Ovary (tissue), 9 donors: ENCODE data around the gene PRDM16. TPM values are rescaled to one million over a fixed set of nuclear protein-coding genes. Genes with fewer than 3 reads are reported as not detected.

Experiments used
- DNase-seq, 5 donors: peaks; one replicate each; pipeline ENCODE4 v3.0.0-alpha.2; 2019 to 2020
- H3K27ac ChIP-seq, 2 donors: fragments of 200-600 bp; one replicate each; pipeline versions ENCODE4 v1.5.1 to v1.8.0; 2019 to 2022
- H3K27me3 ChIP-seq: fragments of 200-600 bp; one replicate; pipeline ENCODE4 v1.8.0; 2022
- H3K36me3 ChIP-seq: fragments of 200-600 bp; sonication (generic); one replicate; pipeline ENCODE4 v1.5.1; 2019
- H3K4me1 ChIP-seq: one replicate; pipeline ENCODE4 v1.8.1; 2013; ENCODE audit warnings: mild to moderate bottlenecking, moderate library complexity; ENCODE audit not compliant: insufficient read depth
- H3K4me3 ChIP-seq: fragments of 200-600 bp; sonication (generic); one replicate; pipeline ENCODE4 v1.5.1; 2017
- H3K9me3 ChIP-seq, 2 donors: fragments of 200-600 bp in 1 of 2; sonication (generic) in 1 of 2; one replicate each; pipeline versions ENCODE4 v1.5.1 to v1.8.1; 2013 to 2019; ENCODE audit warnings: mild to moderate bottlenecking in 1 of 2, moderate library complexity in 1 of 2
- CTCF ChIP-seq, 3 donors: fragments of 450-650 bp in 2 of 3; fragments of 200-600 bp in 1 of 3; IDR thresholded peaks; one replicate each; pipeline versions ENCODE4 v1.5.1 to v1.8.0; 2016 to 2022; ENCODE audit warnings: antibody characterized with exemption in 3 of 3, mild to moderate bottlenecking in 1 of 3
- EP300 ChIP-seq: sonication (generic); formaldehyde crosslinking; IDR thresholded peaks from one replicate; pipeline ENCODE4 v1.6.1; 2017; ENCODE audit warnings: antibody characterized with exemption
- POLR2A ChIP-seq: fragments of 450-650 bp; IDR thresholded peaks from one replicate; pipeline ENCODE4 v1.6.1; 2017; ENCODE audit warnings: antibody characterized with exemption, mild to moderate bottlenecking, moderate library complexity
- WGBS, 3 donors: extraction: QIAGEN DNeasy Blood & Tissue Kit in 1 of 3; methylation state at CpG; one replicate each; pipeline versions ENCODE4 v1.1.5 to v1.1.7; 2013 to 2017; 5-methylcytosine and 5-hydroxymethylcytosine counted together
- intact Hi-C, 4 donors: fragments of 100-400 bp; cut with DNase I; formaldehyde crosslinking; loops; one replicate each; pipeline versions ENCODE4 v1.11.0 to v1.15.1; 2022 to 2023
- polyA plus RNA-seq, 2 donors: library from polyadenylated mRNA; stranded (reverse); fragments of 200-250 nt in 1 of 2; fragments of 350-450 nt in 1 of 2; fragmentation: Illumina TruSeq in 1 of 2; extraction: RNeasy Lipid Tissue Mini Kit (QIAGEN cat#74804) in 1 of 2; gene quantifications; one replicate each; pipeline ENCODE4 v1.2.3, GENCODE V29; 2013 to 2014
- total RNA-seq, 7 donors: library from RNA; depleted of rRNA in 2 of 7; stranded (reverse); fragments of >200 nt in 2 of 7; fragmentation: NEBNext Ultra II Directional in 3 of 7; extraction: Animal tissue kit (Norgen Biotek cat#: 25700) in 3 of 7; gene quantifications; one replicate each; pipeline versions ENCODE4 v1.1.0 to v1.2.4, GENCODE V29; 2016 to 2023
- donor health status: DM: no; HTN: no; CAD: no; lungs with moderate emphysema.
- donor health status: DM: no; HTN: no; CAD: no.
- donor health status: Bipolar disorder and iron deficiency.
- donor health status: DM: yes; HTN: yes; CAD: no.
- donor health status: DM: no; HTN: no; CAD: no.
- donor health status: DM: yes; HTN: yes; CAD: no.

Gene PRDM16
- total and polyA plus RNA-seq, 9 donors = 1.1 to 17.3 (median 3.9) TPM

DNA sequence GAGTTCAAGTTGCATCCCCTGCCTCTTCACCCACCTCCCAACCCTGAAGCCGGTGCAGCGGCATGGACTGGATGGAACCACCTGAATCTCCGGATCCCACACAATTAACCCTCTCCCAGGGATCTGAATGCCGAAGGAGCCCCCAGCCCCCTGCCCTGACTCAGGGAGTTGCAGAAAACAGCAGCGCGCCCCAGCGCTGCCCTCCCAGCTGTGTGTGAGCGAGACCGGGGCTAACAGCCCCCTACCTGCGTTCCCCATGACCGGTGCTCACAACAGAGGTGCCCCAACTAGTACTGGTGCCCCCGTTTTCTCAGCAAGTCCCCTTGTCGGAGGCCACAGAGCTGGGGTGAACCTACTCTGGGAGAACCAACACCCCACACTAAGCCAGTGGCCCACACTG is 136.8 kb downstream of the PRDM16 start:
- no peak for DNase-seq
- H3K36me3 ChIP-seq = no peaks in the 10 kb centered on the region
- no peaks in the 10 kb centered on the region for H3K27me3 ChIP-seq
- no peak overlapping the region for H3K27ac ChIP-seq
- H3K9me3 ChIP-seq = no peaks in the 10 kb centered on the region
- H3K4me1 ChIP-seq = peaks cover 2% of the 10 kb centered on the region
- no peak overlapping the region for H3K4me3 ChIP-seq
- WGBS, 3 donors = 89 to 94% (median 93%) methylated on average over 13 of the region's 13 CpGs
- intact Hi-C loops = no loop called here
- TF ChIP-seq EP300 = no peak
- TF ChIP-seq CTCF (IDR thresholded peaks at IDR 0.05) = no peak
- no peak for TF ChIP-seq POLR2A

DNA sequence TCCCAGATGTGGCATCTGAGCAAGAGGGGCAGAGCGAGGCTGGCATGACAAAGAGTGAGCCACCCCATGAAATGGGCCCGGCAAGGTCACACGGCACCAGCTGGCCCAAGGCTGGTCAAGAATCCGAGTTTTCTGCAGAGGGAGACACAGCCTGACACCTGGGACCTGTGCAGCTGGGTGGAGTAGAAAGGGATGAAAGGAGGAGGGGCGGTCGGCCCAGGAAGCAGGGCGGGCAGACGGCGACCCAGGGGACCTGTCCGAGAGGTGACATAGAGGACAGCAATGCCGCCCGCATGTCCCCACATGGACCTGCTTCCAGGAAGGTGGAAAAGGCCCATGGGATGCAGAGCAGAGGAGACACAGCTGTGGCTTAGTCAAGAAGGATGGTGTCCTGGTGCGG is 137.7 kb downstream of the PRDM16 start:
- TF ChIP-seq CTCF (IDR thresholded peaks at IDR 0.05) (no peak), POLR2A (no peak), EP300 (no peak)
- Histone ChIP-seq H3K4me1 (peaks cover 2% of the 10 kb centered on the region), H3K36me3 (no peaks in the 10 kb centered on the region), H3K9me3 (no peaks in the 10 kb centered on the region), H3K27me3 (no peaks in the 10 kb centered on the region), H3K27ac (no peak overlapping the region), H3K4me3 (no peak overlapping the region)
- WGBS, 3 donors = 88 to 92% (median 89%) methylated on average over 13 of the region's 13 CpGs
- intact Hi-C loops = no loop called here
- DNase-seq = no peak

DNA sequence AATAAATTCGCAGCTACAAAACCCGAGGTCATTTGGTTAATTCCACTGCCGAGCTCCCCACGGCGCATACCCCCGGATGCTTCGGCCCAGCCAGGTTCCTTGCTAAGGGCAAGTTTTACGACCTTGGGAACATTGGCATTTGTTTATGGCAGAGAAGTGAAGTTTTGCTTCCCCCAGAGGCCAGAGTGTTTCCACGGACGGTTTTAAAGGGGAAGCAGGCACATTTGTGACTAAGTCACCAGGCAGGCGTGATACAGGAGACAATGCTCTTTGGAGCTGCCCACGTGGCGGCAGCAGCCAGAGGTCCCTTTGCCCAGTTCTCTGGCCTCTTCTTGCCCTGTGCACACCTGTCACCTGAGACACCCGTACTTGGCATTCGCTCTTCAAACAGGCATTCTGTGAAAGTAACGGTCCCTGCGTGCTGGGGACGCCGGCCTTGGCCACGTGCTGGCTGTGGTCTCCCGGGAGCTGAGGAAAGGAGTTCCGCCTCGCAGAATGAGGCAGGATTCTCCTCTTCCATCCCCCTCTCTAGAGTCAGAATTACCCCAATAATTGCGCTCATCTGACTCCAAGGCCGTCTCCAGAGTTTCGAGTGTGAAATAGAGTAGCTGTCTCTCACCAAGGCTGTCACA is 138.3 kb downstream of the PRDM16 start:
- TF ChIP-seq CTCF (IDR thresholded peaks at IDR 0.05) = no peak
- no peak for TF ChIP-seq POLR2A
- TF ChIP-seq EP300 = no peak
- 58 to 63% (median 59%) methylated on average over 26 of the region's 26 CpGs for WGBS, 3 donors
- Histone ChIP-seq H3K27ac (no peak overlapping the region), H3K36me3 (no peaks in the 10 kb centered on the region), H3K4me1 (peaks cover 2% of the 10 kb centered on the region), H3K27me3 (no peaks in the 10 kb centered on the region), H3K4me3 (no peak overlapping the region), H3K9me3 (no peaks in the 10 kb centered on the region)
- DNase-seq = no peak
- intact Hi-C loops = no loop called here

- DNase-seq = no peak
- intact Hi-C loops = no loop called here
- Histone ChIP-seq H3K9me3 (no peaks in the 10 kb centered on the region), H3K27ac (no peak overlapping the region), H3K4me1 (peaks cover 1% of the 10 kb centered on the region), H3K4me3 (no peak overlapping the region), H3K36me3 (no peaks in the 10 kb centered on the region), H3K27me3 (no peaks in the 10 kb centered on the region)
- TF ChIP-seq EP300 (no peak), CTCF (IDR thresholded peaks at IDR 0.05) (no peak), POLR2A (no peak)
- 81 to 87% (median 84%) methylated on average over 3 of the region's 3 CpGs for WGBS, 3 donors
Measured at GRCh38 chr1:3208819-3209200, 139.8 kb downstream of the PRDM16 start.
